Neural progenitor cell (in vitro differentiated cells): Measurements from ENCODE around the gene DVL2.

Experiments
- CTCF ChIP-seq: fragments of 200-600 bp; sonication (generic); IDR thresholded peaks from 2 replicates; pipeline ENCODE4 v1.5.1; 2017; ENCODE audit warnings: antibody characterized with exemption, mild to moderate bottlenecking
- EZH2 ChIP-seq: fragments of 200-600 bp; sonication (generic); IDR thresholded peaks from 2 replicates; pipeline ENCODE4 v1.6.1; 2017; ENCODE audit warnings: antibody characterized with exemption, mild to moderate bottlenecking, moderate library complexity
- EZH2phosphoT487 ChIP-seq: fragments of 200-600 bp; sonication (generic); IDR thresholded peaks from 2 replicates; pipeline ENCODE4 v1.6.1; 2017; ENCODE audit warnings: antibody characterized with exemption

GRCh38 chr17:7218758-7219157, 15.6 kb downstream of the DVL2 start:
- TF ChIP-seq CTCF (no peak), EZH2phosphoT487 (no peak), EZH2 (no peak)
